ENCODE measurements around the gene HSPA9.

DNA sequence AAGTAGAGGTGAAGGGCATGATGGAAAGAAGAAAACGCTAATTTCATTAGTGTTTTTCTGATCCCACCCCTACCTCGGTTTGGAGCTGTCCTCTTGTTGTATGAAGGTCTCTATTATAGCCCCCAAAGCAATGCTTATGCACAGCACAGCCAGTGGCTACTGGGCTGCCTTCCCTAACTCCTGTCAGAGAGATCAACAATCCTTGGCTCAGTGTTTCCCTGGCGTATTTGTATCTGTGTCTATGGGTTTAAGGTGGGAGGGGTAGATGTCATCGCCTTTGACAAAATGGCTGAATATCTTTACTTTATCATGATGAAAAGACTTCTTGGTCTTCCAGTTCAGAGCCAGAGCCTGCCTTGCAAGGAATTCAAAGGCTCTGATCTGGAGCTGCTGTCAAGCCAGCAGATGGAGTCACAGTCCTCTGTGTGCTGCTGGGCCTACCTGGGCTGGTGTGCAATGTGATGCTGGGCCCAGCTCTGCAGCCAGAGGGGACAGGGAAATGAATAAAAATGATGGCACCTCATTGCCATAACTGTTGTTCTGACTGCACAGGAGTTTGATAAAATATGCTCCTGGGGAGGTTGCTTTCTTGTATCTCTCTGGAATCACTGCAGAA lies 20.1 kb upstream of the HSPA9 start:
- TF ChIP-seq CTCF (IDR thresholded peaks at IDR 0.05; ENCODE audit: borderline replicate concordance, extremely low read depth, low read length, poor library complexity, severe bottlenecking) = peak; percentile 57
- TF ChIP-seq EZH2 (IDR thresholded peaks at IDR 0.05; ENCODE audit: borderline replicate concordance, low read depth, low read length, severe bottlenecking) = no peak

Measured in DND-41 (cell line).